Heart left ventricle (tissue), 16 donors: Measurements from ENCODE around the gene TNFSF15. TPM values are rescaled to one million over a fixed set of nuclear protein-coding genes. Genes with fewer than 3 reads are reported as not detected.

Source experiments
- ATAC-seq, 4 donors: fragments of 200-7000 bp; cut with Tn5 transposase; one replicate each; pipeline ENCODE4 v1.9.1; 2020 to 2022; ENCODE audit warnings: moderate library complexity in 4 of 4, mild to moderate bottlenecking in 3 of 4, moderate number of reproducible peaks in 1 of 4
- DNase-seq, 5 donors: peaks; one replicate each; pipeline ENCODE4 v3.0.0-alpha.2; 2020
- H3K27ac ChIP-seq, 12 donors: fragments of 200-600 bp; sonication (generic) in 4 of 12; one replicate each; pipeline versions ENCODE4 v1.5.0 to v1.8.0; 2016 to 2022; ENCODE audit warnings: mild to moderate bottlenecking in 2 of 12
- H3K27me3 ChIP-seq, 9 donors: fragments of 200-600 bp; sonication (generic) in 2 of 9; one replicate each; pipeline versions ENCODE4 v1.5.1 to v1.8.0; 2016 to 2022; ENCODE audit warnings: mild to moderate bottlenecking in 3 of 9
- H3K36me3 ChIP-seq, 9 donors: fragments of 200-600 bp; sonication (generic) in 2 of 9; one replicate each; pipeline versions ENCODE4 v1.5.0 to v1.8.0; 2018 to 2022; ENCODE audit warnings: mild to moderate bottlenecking in 2 of 9
- H3K4me1 ChIP-seq, 12 donors: fragments of 200-600 bp; sonication (generic) in 4 of 12; one replicate each; pipeline versions ENCODE4 v1.5.0 to v1.8.0; 2016 to 2022; ENCODE audit warnings: mild to moderate bottlenecking in 3 of 12
- H3K4me3 ChIP-seq, 12 donors: fragments of 200-600 bp; sonication (generic) in 4 of 12; one replicate each; pipeline versions ENCODE4 v1.5.0 to v1.8.0; 2017 to 2022; ENCODE audit warnings: mild to moderate bottlenecking in 9 of 12, moderate library complexity in 4 of 12
- H3K9me3 ChIP-seq, 12 donors: fragments of 200-600 bp; sonication (generic) in 4 of 12; one replicate each; pipeline versions ENCODE4 v1.5.0 to v1.8.0; 2016 to 2022; ENCODE audit warnings: mild to moderate bottlenecking in 1 of 12
- CTCF ChIP-seq, 12 donors: fragments of 200-600 bp; sonication (generic) in 4 of 12; IDR thresholded peaks; one replicate each; pipeline versions ENCODE4 v1.5.0 to v1.8.0; 2018 to 2022; ENCODE audit warnings: antibody characterized with exemption in 12 of 12, mild to moderate bottlenecking in 5 of 12
- POLR2A ChIP-seq, 2 donors: fragments of 450-650 bp; IDR thresholded peaks; one replicate each; pipeline ENCODE4 v1.6.1; 2017; ENCODE audit warnings: antibody characterized with exemption in 2 of 2, mild to moderate bottlenecking in 2 of 2, moderate library complexity in 2 of 2
- WGBS, 4 donors: extraction: QIAGEN DNeasy Blood & Tissue Kit in 2 of 4; methylation state at CpG; one replicate each; pipeline versions ENCODE4 v1.1.5 to v1.1.7; 2013 to 2018; 5-methylcytosine and 5-hydroxymethylcytosine counted together
- intact Hi-C, 10 donors: fragments of 100-400 bp; cut with DNase I; formaldehyde crosslinking; loops; one replicate each; pipeline versions ENCODE4 v1.11.1 to v1.14.2; 2022
- polyA plus RNA-seq, 2 donors: library from polyadenylated mRNA; stranded (reverse); fragments of 200-250 nt; gene quantifications; one replicate each; pipeline ENCODE4 v1.2.3, GENCODE V29; 2013
- total RNA-seq, 9 donors: library from RNA; depleted of rRNA in 2 of 9; stranded (reverse); fragments of >200 nt in 2 of 9; fragmentation: NEBNext Ultra II Directional in 3 of 9; extraction: Animal tissue kit (Norgen Biotek cat#: 25700) in 3 of 9; gene quantifications; one replicate each; pipeline versions ENCODE4 v1.1.0 to v1.2.4, GENCODE V29; 2016 to 2023
- donor health status: ischemic (EF 13 %, LVEDD 7.1; RV severe dilation, severe dysfunction).
- donor health status: healthy with polysubstance abuse.
- donor health status: DM: no; HTN: yes; CAD: no.
- donor health status: DM: no; HTN: no; CAD: no.
- donor health status: ischemic (EF 25% LVEDD 6.9; RV normal size, moderate dysfunction).
- donor health status: ischemic (EF 25% LVEDD 5.7; RV mildly dilated, moderate dysfunction).
- donor health status: healthy.
- donor health status: DM: yes; HTN: yes; CAD: no.
- donor health status: ischemic (EF 35%, LVEDD 5.7; RV mildly dilated, moderate dysfunction).
- donor health status: nonischemic (EF 11% LVEDD 7.7; RV severe dilation, severe dysfunction).
- donor health status: DM: yes; HTN: yes; CAD: no.
- donor health status: PGD.
- donor health status: ischemic (EF 29% LVEDD 5.4; RV normal size, mild dysfunction).
- donor health status: nonischemic (EF 23%, LVEDD 6.1; RV moderate dilation, normal function).

TNFSF15 gene
- total and polyA plus RNA-seq, 11 donors: 0.03 to 1.4 (median 0.16) TPM; not detected in 5

DNA sequence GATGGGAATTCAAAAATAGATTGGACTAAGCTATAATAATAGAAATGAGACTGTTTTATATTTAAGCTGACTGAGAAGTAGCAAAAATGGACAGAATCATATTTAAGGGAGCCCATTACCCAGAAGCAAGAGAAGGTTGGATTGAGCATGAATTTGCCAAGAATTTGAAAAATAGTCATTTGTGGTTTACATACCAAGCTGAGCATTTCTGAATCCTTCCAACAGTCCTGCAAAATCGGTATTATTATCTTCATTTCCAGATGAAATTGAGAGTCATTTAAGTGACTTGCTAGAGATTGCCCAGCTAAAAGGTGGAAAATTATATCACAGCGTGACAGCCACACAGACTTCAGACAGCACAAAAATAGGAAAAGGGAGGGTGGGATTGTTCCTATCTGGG, 48.4 kb downstream of the TNFSF15 start:
- Histone ChIP-seq H3K27ac (no peak overlapping the region), H3K9me3 (peaks cover 0 to 14% (median 0%) of the 10 kb centered on the region in 12 donors), H3K27me3 (peaks cover 0 to 6% (median 0%) of the 10 kb centered on the region in 9 donors), H3K4me1 (no peaks in the 10 kb centered on the region), H3K4me3 (no peak overlapping the region), H3K36me3 (no peaks in the 10 kb centered on the region)
- TF ChIP-seq CTCF (IDR thresholded peaks at IDR 0.05) (no peak), POLR2A (IDR thresholded peaks at IDR 0.05) (no peak)
- ATAC-seq (no peak), DNase-seq (no peak)
- 86 to 89% (median 86%) methylated on average over 2 of the region's 2 CpGs for WGBS, 4 donors
- intact Hi-C loops: no loop called here

GRCh38 chr9:114756920-114757319, 48.9 kb downstream of the TNFSF15 start:
- H3K36me3 ChIP-seq: no peaks in the 10 kb centered on the region
- ATAC-seq (no peak), DNase-seq (no peak)
- H3K9me3 ChIP-seq: peaks cover 0 to 14% (median 0%) of the 10 kb centered on the region in 12 donors
- H3K27me3 ChIP-seq: peaks cover 0 to 6% (median 0%) of the 10 kb centered on the region in 9 donors
- no peak for TF ChIP-seq CTCF (IDR thresholded peaks at IDR 0.05)
- no peak for TF ChIP-seq POLR2A (IDR thresholded peaks at IDR 0.05)
- H3K27ac ChIP-seq: no peak overlapping the region
- no peak overlapping the region for H3K4me3 ChIP-seq
- intact Hi-C loops: no loop called here
- H3K4me1 ChIP-seq: no peaks in the 10 kb centered on the region

- peaks cover 0 to 3% (median 0%) of the 10 kb centered on the region in 9 donors for H3K27me3 ChIP-seq
- no peak for TF ChIP-seq POLR2A (IDR thresholded peaks at IDR 0.05)
- no peak for TF ChIP-seq CTCF (IDR thresholded peaks at IDR 0.05)
- no peak for ATAC-seq
These were observed 51.3 kb downstream of the TNFSF15 start for GRCh38 chr9:114754581-114754980.

GRCh38 chr9:114746591-114747346, 59.1 kb downstream of the TNFSF15 start:
- no peak overlapping the region for H3K27ac ChIP-seq
- H3K4me3 ChIP-seq: no peak overlapping the region
- DNase-seq (no peak), ATAC-seq (no peak)
- TF ChIP-seq CTCF (IDR thresholded peaks at IDR 0.05) (no peak), POLR2A (IDR thresholded peaks at IDR 0.05) (no peak)
- intact Hi-C loops: loop anchor here in 1 of 10 donors (5.0 kb wide), 1 partner anchor 271 kb away; no protein-coding TSS in a partner anchor
- WGBS, 4 donors: 51 to 64% (median 53%) methylated on average over 2 of the region's 2 CpGs
- peaks cover 0 to 17% (median 0%) of the 10 kb centered on the region in 12 donors for H3K4me1 ChIP-seq
- no peaks in the 10 kb centered on the region for H3K36me3 ChIP-seq
- peaks cover 0 to 2% (median 0%) of the 10 kb centered on the region in 12 donors for H3K9me3 ChIP-seq
- H3K27me3 ChIP-seq: no peaks in the 10 kb centered on the region

More at GRCh38 chr9:114754581-114754980, 51.3 kb downstream of the TNFSF15 start:
- 70 to 79% (median 73%) methylated on average over 3 of the region's 3 CpGs for WGBS, 4 donors
- intact Hi-C loops: no loop called here
- Histone ChIP-seq H3K4me1 (no peaks in the 10 kb centered on the region), H3K27ac (no peak overlapping the region), H3K36me3 (no peaks in the 10 kb centered on the region), H3K4me3 (no peak overlapping the region), H3K9me3 (peaks cover 0 to 14% (median 0%) of the 10 kb centered on the region in 12 donors)
- DNase-seq: no peak
